ENCODE measurements around the gene TMEM154.

Gene TMEM154

GRCh38 chr4:152628128-152628527 lies 51.7 kb downstream of the TMEM154 start:
- TF ChIP-seq TCF4 (CRISPR knock-in tag; IDR thresholded peaks at IDR 0.05; ENCODE audit: borderline replicate concordance) (no peak), SNAI2 (CRISPR knock-in tag; IDR thresholded peaks at IDR 0.05) (no peak), PPARA (CRISPR knock-in tag; IDR thresholded peaks at IDR 0.05; ENCODE audit: borderline replicate concordance) (no peak)
- no peak for ATAC-seq

GRCh38 chr4:152626790-152627189 lies 53.0 kb downstream of the TMEM154 start:
- TF ChIP-seq PPARA (CRISPR knock-in tag; IDR thresholded peaks at IDR 0.05; ENCODE audit: borderline replicate concordance) (no peak), ESRRG (CRISPR knock-in tag; IDR thresholded peaks at IDR 0.05) (no peak), RARB (CRISPR knock-in tag; IDR thresholded peaks at IDR 0.05) (no peak), GLIS3 (CRISPR knock-in tag; IDR thresholded peaks at IDR 0.05) (no peak), CREB5 (CRISPR knock-in tag; IDR thresholded peaks at IDR 0.05; ENCODE audit: low read depth) (no peak), ZNF70 (CRISPR knock-in tag; IDR thresholded peaks at IDR 0.05) (no peak), TSHZ2 (CRISPR knock-in tag; IDR thresholded peaks at IDR 0.05) (no peak), POU6F1 (CRISPR knock-in tag; IDR thresholded peaks at IDR 0.05; ENCODE audit: borderline replicate concordance, low read depth) (no peak), SNAI2 (CRISPR knock-in tag; IDR thresholded peaks at IDR 0.05) (no peak), PATZ1 (CRISPR knock-in tag; IDR thresholded peaks at IDR 0.05; ENCODE audit: borderline replicate concordance) (no peak), TOX (CRISPR knock-in tag; IDR thresholded peaks at IDR 0.05; ENCODE audit: borderline replicate concordance) (no peak)
- no peak for ATAC-seq

GRCh38 chr4:152620915-152621314 lies 58.9 kb downstream of the TMEM154 start:
- ATAC-seq: no peak
- TF ChIP-seq TSHZ2 (CRISPR knock-in tag; IDR thresholded peaks at IDR 0.05) (no peak), TCF4 (CRISPR knock-in tag; IDR thresholded peaks at IDR 0.05; ENCODE audit: borderline replicate concordance) (no peak), BACH2 (CRISPR knock-in tag; IDR thresholded peaks at IDR 0.05; ENCODE audit: borderline replicate concordance) (no peak), CSRNP3 (CRISPR knock-in tag; IDR thresholded peaks at IDR 0.05) (no peak), CSDC2 (CRISPR knock-in tag; IDR thresholded peaks at IDR 0.05) (no peak), PATZ1 (CRISPR knock-in tag; IDR thresholded peaks at IDR 0.05; ENCODE audit: borderline replicate concordance) (no peak), CREB5 (CRISPR knock-in tag; IDR thresholded peaks at IDR 0.05; ENCODE audit: low read depth) (no peak)
